Measurements from ENCODE around the gene HYI.
"Not testable (repeated sequence)": the region's sequence is repeated elsewhere in the genome, so short reads cannot be mapped to it uniquely, and the experiment has no call there.

The HYI gene

GRCh38 chr1:43464681-43465504 is 11.2 kb upstream of the HYI start:
- no peak for DNase-seq (ENCODE audit: low read depth)

- DNase-seq (ENCODE audit: low read depth) = no peak
These were observed 9.7 kb upstream of the HYI start for GRCh38 chr1:43463479-43463878.

GRCh38 chr1:43460988-43461693 is 7.4 kb upstream of the HYI start:
- DNase-seq (ENCODE audit: low read depth) = no peak

- not testable (repeated sequence) for DNase-seq (ENCODE audit: low read depth)
These were observed 4.6 kb upstream of the HYI start for GRCh38 chr1:43458379-43458778.

- no peak for DNase-seq (ENCODE audit: low read depth)
These were observed 1.6 kb upstream of the HYI start for GRCh38 chr1:43455213-43455889.

- DNase-seq (ENCODE audit: low read depth) = peak; percentile 52
These were observed 710 bp upstream of the HYI start for GRCh38 chr1:43454270-43455011.

- DNase-seq (ENCODE audit: low read depth) = peak; percentile 28
These were observed 816 bp downstream of the HYI start for GRCh38 chr1:43452789-43453441.

GRCh38 chr1:43451701-43452532 is 1.8 kb downstream of the HYI start:
- no peak for DNase-seq (ENCODE audit: low read depth)

GRCh38 chr1:43451157-43451591 is 2.6 kb downstream of the HYI start:
- DNase-seq (ENCODE audit: low read depth) = no peak

GRCh38 chr1:43450251-43450941 is 3.3 kb downstream of the HYI start:
- DNase-seq (ENCODE audit: low read depth) = no peak

- DNase-seq (ENCODE audit: low read depth) = no peak
These were observed 4.0 kb downstream of the HYI start for GRCh38 chr1:43449708-43450069.

- DNase-seq (ENCODE audit: low read depth) = no peak
These were observed 4.6 kb downstream of the HYI start for GRCh38 chr1:43448955-43449707.

- DNase-seq (ENCODE audit: low read depth) = no peak
These were observed 5.6 kb downstream of the HYI start for GRCh38 chr1:43447891-43448708.

- DNase-seq (ENCODE audit: low read depth) = no peak
These were observed 6.6 kb downstream of the HYI start for GRCh38 chr1:43446881-43447835.

- DNase-seq (ENCODE audit: low read depth) = no peak
These were observed 7.4 kb downstream of the HYI start for GRCh38 chr1:43446388-43446740.

GRCh38 chr1:43445606-43446387 is 7.9 kb downstream of the HYI start:
- DNase-seq (ENCODE audit: low read depth) = no peak

GRCh38 chr1:43444836-43445235 is 8.9 kb downstream of the HYI start:
- no peak for DNase-seq (ENCODE audit: low read depth)

Data from GM04504 (cell line).